ENCODE results near the gene ABLIM2. TPM values are rescaled to one million over a fixed set of nuclear protein-coding genes. Genes with fewer than 3 reads are reported as not detected.

ABLIM2 gene
- total RNA-seq, 4 donors from 2014 or later = 4.2 to 28.5 (median 8.7) TPM

GRCh38 chr4:7998447-7998846 is 160.2 kb downstream of the ABLIM2 start:
- Histone ChIP-seq H3K36me3 (peaks cover 0 to 9% (median 0%) of the 10 kb centered on the region in 4 donors), H3K9me3 (no peaks in the 10 kb centered on the region), H3K27ac (replicated peaks in 1 of 4) (no peak overlapping the region), H3K4me3 (no peak overlapping the region), H3K4me1 (no peaks in the 10 kb centered on the region), H3K27me3 (no peaks in the 10 kb centered on the region)
- intact Hi-C loops (cut with DNase I) = no loop called here
- TF ChIP-seq POLR2AphosphoS5 (IDR thresholded peaks at IDR 0.05) (no peak), POLR2A (IDR thresholded peaks at IDR 0.05; ENCODE audit: low read depth) (no peak), EP300 (IDR thresholded peaks at IDR 0.05) (no peak), CTCF (IDR thresholded peaks at IDR 0.05) (no peak)
- WGBS = 91% methylated on average over 8 of the region's 8 CpGs
- DNase-seq (ENCODE audit: extremely low spot score) = no peak

- H3K9me3 ChIP-seq = no peaks in the 10 kb centered on the region
- H3K27me3 ChIP-seq = no peaks in the 10 kb centered on the region
- peaks cover 0 to 7% (median 0%) of the 10 kb centered on the region in 4 donors for H3K36me3 ChIP-seq
- no peaks in the 10 kb centered on the region for H3K4me1 ChIP-seq
- H3K27ac ChIP-seq (replicated peaks in 1 of 4) = no peak overlapping the region
- H3K4me3 ChIP-seq = no peak overlapping the region
- intact Hi-C loops (cut with DNase I) = no loop called here
- no peak for DNase-seq (ENCODE audit: extremely low spot score)
- TF ChIP-seq EP300 (IDR thresholded peaks at IDR 0.05) (no peak), POLR2AphosphoS5 (IDR thresholded peaks at IDR 0.05) (no peak), POLR2A (IDR thresholded peaks at IDR 0.05; ENCODE audit: low read depth) (no peak), CTCF (IDR thresholded peaks at IDR 0.05) (no peak)
- 94% methylated on average over 6 of the region's 6 CpGs for WGBS
Observed at GRCh38 chr4:7995866-7996265, 162.7 kb downstream of the ABLIM2 start.

- Histone ChIP-seq H3K9me3 (no peaks in the 10 kb centered on the region), H3K36me3 (peaks cover 0 to 7% (median 0%) of the 10 kb centered on the region in 4 donors), H3K4me3 (no peak overlapping the region), H3K27ac (replicated peaks in 1 of 4) (no peak overlapping the region), H3K4me1 (no peaks in the 10 kb centered on the region), H3K27me3 (no peaks in the 10 kb centered on the region)
- 96% methylated on average over 7 of the region's 7 CpGs for WGBS
- intact Hi-C loops (cut with DNase I) = no loop called here
- TF ChIP-seq POLR2A (IDR thresholded peaks at IDR 0.05; ENCODE audit: low read depth) = no peak
- TF ChIP-seq CTCF (IDR thresholded peaks at IDR 0.05) = no peak
- TF ChIP-seq POLR2AphosphoS5 (IDR thresholded peaks at IDR 0.05) = no peak
- no peak for TF ChIP-seq EP300 (IDR thresholded peaks at IDR 0.05)
- no peak for DNase-seq (ENCODE audit: extremely low spot score)
Observed at GRCh38 chr4:7995135-7995534, 163.5 kb downstream of the ABLIM2 start.

- H3K9me3 ChIP-seq = peaks cover 0 to 8% (median 3%) of the 10 kb centered on the region in 4 donors
- TF ChIP-seq POLR2A (IDR thresholded peaks at IDR 0.05; ENCODE audit: low read depth) (no peak), CTCF (IDR thresholded peaks at IDR 0.05) (no peak), EP300 (IDR thresholded peaks at IDR 0.05) (no peak), POLR2AphosphoS5 (IDR thresholded peaks at IDR 0.05) (no peak)
- H3K4me3 ChIP-seq = no peak overlapping the region
- H3K27ac ChIP-seq (replicated peaks in 1 of 4) = no peak overlapping the region
- H3K4me1 ChIP-seq = no peaks in the 10 kb centered on the region
- H3K36me3 ChIP-seq = peaks cover 0 to 5% (median 0%) of the 10 kb centered on the region in 4 donors
- intact Hi-C loops (cut with DNase I) = no loop called here
- no peak for DNase-seq (ENCODE audit: extremely low spot score)
- H3K27me3 ChIP-seq = no peaks in the 10 kb centered on the region
- WGBS = 90% methylated on average over 5 of the region's 6 CpGs
Observed at GRCh38 chr4:7993671-7994070, 164.9 kb downstream of the ABLIM2 start.

GRCh38 chr4:7992846-7993245 is 165.8 kb downstream of the ABLIM2 start:
- Histone ChIP-seq H3K9me3 (peaks cover 0 to 8% (median 3%) of the 10 kb centered on the region in 4 donors), H3K4me1 (no peaks in the 10 kb centered on the region), H3K4me3 (no peak overlapping the region), H3K36me3 (peaks cover 0 to 5% (median 0%) of the 10 kb centered on the region in 4 donors), H3K27ac (replicated peaks in 1 of 4) (no peak overlapping the region), H3K27me3 (no peaks in the 10 kb centered on the region)
- TF ChIP-seq EP300 (IDR thresholded peaks at IDR 0.05) (no peak), CTCF (IDR thresholded peaks at IDR 0.05) (no peak), POLR2AphosphoS5 (IDR thresholded peaks at IDR 0.05) (no peak), POLR2A (IDR thresholded peaks at IDR 0.05; ENCODE audit: low read depth) (no peak)
- WGBS = 89% methylated on average over 6 of the region's 11 CpGs
- no peak for DNase-seq (ENCODE audit: extremely low spot score)
- intact Hi-C loops (cut with DNase I) = no loop called here
